Superior temporal gyrus (tissue), 1 donor: Measurements from ENCODE around the gene TBC1D2B.

Experiments used
- DNase-seq: peaks from one replicate; pipeline ENCODE4 v3.0.0-alpha.2; 2016; ENCODE audit errors: extremely low spot score

TBC1D2B gene

DNA sequence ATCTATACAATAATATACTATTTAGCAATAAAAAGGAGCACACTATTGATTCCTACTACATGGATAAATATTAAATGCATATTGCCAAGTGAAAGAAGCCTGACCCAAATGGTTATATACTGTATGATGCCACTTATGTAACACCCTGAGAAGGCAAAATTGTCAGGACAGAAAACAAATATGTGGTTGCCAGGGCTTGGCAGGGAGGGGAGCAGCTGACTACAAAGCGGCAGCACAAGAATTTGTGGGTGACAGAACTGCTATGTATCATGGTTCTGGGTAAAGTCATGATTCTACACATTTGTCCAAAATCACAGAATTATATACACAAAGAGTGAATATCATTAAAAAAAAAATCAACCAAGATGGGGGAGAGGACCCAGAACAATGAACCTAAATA is 22.5 kb downstream of the TBC1D2B start:
- no peak for DNase-seq

DNA sequence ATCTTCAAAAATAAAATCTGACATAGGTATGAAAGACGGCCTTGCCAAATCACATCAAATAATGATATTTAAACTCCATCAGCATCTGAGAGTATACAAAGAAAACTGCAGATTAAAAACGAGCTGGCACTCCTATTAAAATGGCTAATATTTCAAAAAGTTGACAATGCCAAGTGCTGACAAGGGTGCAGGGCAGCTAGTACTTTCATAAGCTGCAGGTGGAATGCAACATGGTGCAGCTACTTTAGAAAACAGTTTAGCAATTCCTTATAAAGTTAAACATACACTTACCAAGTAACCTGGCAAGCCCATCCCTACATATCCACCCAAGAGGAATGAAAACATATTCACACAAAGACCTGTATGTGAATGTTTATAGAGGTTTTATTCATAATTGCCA is 23.0 kb downstream of the TBC1D2B start:
- DNase-seq, result no peak

DNA sequence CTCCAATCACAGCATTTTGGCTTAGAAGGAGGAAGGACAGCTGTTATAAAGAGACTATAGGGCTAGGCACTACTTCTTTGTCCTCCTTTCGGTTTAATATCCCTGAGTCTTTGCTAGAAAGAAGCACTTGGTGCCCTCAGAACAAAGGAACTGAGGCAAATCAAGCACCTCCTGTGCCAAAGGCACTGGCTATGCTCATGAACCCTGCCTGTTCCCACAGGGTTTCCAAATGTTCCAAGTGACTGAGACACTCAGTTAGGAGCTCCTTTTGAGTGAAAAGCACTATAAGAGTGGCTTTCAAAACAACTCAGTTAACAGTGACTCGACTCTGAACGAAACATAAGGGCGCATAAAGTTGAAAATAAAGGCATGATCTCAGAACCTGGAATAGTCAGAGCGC is 25.0 kb downstream of the TBC1D2B start:
- DNase-seq, result peak; percentile 8

DNA sequence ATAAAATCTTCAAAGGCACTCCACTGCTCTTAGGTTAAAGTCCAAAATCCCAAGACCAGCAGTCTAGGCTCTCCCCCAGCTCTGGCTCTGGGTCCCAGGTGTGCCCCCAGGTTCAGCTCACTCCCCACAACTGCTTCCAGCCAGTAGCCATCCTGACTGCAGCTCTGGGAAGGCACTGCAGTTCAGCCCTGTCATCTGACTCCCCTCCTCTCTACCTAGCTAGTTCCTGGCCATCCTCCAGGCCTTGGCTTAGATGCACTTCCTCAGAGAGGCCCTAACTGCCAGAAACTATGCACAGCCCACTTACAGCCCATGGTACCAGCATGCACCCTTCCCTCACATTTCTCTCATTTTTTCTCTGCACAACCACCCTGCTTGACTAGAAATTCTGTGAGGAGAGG is 25.5 kb downstream of the TBC1D2B start:
- DNase-seq, result peak; percentile 8

DNA sequence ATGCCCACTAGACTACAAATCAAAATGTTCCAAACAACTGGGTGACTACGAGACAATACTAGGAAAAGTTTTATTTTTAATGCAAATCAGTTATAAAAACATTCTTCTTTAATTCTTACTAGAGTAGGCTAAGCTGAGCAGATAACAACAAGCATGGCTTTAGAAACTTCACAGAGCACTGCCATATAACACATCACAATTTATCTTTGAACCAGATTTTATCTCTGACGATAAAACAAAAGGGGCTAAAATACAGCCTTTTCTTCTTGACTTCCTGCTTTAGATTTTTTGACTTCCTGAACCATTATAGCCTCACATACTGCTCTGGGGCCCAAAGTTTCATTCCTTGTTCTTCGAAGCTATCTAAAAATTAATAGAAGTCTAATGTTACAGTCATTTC is 25.9 kb downstream of the TBC1D2B start:
- DNase-seq, result peak; percentile 6

DNA sequence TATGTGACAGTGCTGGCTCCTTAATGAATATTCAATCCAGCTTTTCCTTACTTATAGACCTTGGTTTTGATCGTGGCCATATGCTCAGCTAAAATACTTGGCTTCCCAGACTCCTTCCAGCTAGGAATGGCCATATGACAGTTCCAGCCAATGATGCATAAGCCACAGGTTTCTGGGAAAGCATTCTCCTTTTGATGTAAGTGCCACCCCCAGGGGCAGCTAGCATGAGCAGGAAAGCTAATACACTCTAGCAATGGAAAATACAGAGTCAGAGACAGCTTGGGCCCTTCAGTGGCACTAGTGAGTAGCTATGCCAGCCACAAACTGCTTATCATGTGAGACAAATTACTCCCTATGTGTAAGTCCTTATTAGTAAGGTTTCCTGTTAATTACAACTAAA is 26.7 kb downstream of the TBC1D2B start:
- DNase-seq, result no peak

DNA sequence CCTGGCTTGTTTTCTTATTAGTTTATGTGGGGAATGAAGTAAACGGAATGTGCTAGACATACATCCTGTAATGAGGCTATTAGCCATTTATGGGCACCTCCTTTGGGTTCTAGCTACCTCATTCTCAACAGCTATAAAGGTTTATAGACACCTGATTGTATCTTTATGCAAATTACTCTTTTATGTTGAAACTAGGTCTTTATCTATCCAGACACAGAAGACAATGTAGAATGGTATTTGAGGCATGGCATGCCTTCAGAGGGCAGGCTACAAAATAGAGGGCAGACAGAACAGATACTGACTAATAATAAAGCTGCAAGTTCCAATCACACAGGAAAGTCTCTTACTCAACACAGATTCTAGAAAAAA is 27.1 kb downstream of the TBC1D2B start:
- no peak for DNase-seq

DNA sequence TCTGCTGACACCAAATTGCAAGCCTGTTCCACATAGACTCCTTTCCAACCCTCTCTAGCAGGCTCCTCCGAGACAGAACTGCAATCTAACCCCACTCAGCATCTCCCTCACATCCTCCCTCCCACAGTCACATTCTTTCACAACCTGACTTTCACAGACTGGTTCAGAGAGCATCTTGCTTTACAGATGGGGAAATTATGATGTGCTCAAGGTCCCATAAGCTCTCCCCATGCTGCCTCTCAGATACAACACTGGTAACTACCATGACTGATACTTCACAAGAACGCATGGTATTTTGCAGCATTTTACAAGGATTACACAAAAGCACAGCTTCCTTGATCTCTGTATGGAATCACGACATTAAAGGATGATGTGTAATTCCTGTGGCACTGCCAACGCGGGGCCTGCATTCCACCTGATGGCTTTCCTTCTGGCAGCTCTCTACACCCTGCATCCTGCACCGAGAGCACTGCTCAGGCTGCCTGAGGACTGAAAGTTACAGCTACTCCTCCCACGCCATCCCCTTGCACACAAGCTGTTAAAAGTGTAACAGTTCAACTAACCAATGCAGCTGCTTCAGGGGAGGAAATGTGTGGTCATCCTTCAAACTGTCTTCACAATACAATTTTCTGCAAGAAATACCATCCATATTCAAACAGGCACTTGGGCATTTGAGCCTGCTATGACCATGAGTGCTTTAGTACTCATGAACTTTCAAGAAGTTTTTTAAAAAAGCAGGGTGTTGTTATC is 27.6 kb downstream of the TBC1D2B start:
- DNase-seq, result no peak

DNA sequence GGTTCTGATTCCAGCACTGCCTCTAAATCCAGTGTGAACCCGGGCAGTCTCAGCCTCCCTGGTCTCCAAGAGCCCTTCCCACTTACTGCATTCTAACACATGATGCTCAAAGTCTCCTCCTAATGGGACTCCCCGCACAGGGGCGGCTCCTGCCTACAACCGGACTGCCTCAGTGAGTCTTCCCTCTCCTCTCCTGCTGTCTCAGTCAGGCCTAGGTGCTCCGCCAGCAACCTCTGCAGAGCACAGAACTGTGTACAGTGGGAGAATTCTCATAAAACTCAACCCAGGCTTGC is 28.9 kb downstream of the TBC1D2B start:
- DNase-seq, result no peak

DNA sequence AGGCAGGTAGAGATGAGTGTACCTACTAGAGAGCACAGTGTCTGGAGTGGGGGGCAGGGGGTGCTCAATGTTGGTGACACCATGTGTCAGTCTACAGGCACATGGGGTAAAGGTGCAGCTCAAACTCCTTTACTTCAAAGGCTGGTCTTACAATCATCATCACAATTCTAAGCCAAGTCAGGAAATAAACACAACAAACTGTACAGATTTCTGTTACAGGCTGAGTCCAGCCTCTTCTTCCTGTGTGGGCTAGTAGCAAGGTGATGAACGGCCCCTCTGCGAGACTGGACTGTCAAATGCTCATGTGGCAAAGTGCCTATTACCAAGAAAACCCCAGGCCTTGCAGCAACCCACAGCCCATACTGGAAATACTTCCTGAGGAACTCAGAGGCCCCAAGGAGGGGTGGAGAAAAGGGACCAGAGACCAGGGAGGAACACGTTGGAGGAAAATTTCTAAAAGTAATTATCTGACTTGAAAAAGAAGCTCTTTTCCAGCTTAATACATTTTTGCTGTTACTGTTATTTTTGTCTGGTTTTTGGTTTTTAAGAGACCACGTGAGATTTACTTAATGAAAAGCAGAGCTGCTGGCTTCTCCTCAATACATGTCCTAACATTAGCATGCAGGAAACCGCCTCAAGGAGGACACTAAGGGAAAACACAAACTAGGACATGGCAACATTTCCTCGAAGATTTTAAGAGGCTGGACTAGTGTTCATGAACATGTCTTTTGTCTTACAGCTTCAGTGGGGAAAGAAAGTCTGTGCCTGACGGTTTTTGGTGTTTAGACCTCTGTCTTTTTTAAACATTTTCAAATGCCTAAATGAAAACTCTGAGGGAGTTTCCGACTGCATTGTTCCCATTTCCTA is 29.5 kb downstream of the TBC1D2B start:
- DNase-seq, result no peak

DNA sequence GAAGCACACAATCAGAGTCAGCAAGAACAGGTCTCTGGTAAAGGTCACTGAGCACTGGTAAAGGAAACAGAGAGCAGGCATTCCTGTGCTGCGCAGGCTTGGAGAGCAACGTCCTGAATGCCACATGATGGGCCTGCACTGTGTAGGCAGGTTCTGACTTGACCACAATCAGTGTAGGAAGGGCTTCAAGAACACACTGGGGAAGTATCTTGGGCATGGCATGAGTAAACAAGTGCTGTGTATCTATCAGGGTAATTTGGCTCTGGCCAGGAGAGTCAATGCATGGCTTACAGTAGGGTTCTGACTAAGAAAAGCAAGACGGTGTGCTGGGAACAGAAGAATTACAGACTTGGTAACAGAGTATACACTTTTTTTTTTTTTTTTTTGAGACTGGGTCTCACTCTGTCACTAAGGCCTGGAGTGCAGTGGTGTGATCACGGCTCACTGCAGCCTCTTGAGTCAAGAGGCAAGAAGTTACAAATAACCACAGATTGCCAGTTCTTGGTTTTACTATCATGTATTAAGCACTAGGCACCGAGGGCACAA is 30.6 kb downstream of the TBC1D2B start:
- no peak for DNase-seq

DNA sequence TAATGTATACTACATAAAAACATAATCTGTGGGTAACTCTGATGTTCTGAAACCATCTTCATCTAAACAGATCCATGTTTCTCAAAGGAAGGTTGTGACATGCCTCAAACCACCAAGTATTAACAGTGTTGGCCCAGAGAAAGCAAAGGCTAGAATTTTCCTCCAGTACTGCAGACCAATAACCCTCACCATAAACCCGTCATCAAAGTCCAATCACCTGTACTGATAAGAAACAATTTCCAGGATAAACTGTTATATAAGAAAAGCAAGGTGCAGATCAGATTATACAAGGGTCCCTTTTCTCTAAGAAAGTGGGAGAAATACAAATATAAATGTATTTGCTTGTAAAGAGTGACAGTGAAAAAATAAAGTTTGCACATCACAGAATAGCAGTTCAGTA is 32.3 kb downstream of the TBC1D2B start:
- no peak for DNase-seq

DNA sequence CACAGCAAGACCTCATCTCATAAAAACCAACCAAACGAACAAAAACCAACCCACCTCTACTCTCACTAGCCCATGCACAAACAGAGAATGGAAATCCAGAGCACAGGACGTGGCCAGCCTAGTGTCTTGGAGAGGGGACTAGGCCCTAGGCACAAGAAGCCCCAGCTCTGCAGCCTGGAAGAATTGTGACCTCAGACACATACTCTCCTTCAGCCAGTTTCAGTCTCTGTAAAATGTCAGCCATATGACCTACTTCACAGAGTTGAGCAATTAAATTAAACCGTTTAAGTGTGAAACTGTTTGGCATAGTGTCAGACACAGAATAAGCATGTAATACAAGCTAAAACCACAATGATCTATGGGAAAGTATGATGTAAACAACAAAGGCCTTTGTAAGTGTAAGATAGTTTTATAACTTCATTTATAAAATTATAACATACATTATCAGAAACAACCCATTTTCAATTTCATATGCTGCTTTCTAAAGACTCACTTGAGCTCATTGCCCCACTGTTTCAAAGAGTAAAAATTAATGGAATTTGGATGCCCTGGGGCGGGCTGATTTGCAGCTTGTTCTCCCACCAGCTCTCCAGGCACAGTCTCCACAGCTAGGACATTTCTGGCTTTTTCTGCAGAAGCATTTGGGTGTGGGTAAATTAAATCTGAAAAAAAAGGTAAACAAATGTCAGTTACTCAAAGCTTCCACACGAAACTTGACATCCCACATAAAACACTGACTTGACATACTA is 32.9 kb downstream of the TBC1D2B start:
- DNase-seq, result no peak

DNA sequence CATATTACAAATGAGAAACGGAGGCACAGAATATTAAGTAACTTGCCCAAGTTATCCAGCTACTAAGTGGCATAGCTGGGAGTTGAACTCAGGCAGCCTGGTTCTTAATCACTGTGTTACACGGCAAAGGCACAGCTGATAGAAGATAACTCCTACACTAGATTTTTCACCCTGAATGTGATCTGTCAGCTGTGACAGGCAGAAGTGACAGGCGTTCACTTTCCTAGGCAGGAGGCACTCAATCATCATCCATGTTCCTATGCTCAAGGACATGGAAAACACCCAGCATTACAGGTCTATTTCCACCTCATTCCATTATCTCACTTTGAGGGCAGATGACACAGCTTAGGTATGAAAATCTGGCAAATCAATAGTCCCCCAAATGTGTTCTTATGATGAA is 35.6 kb downstream of the TBC1D2B start:
- no peak for DNase-seq

DNA sequence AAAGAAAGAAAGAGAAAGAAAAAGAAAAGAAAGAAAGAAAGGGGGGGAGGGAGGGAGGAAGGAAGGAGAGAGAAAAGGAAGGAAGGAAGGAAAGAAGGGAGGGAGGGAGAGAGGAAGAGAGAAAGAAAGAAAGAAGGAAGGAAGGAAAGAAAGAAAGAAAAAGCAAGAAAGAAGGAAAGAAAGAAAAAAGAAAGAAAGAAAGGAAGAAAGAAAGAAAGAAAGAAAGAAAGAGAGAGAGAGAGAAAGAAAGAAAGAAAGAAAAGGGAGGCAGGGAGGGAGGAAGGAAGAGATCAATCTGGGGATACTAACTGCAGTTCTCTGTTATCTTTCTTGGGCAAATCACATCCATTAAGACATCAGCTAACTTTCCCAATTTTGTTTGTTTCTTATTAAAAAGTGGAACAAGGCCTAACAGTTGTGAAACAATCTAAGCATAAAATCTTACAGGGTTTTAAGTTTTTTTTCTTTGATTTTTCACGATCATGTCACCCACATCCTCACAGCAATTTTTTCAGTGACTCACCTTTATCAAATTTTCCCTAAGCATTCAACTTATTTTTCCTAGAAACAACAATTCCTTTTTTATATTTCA is 36.8 kb downstream of the TBC1D2B start:
- DNase-seq, result no peak

DNA sequence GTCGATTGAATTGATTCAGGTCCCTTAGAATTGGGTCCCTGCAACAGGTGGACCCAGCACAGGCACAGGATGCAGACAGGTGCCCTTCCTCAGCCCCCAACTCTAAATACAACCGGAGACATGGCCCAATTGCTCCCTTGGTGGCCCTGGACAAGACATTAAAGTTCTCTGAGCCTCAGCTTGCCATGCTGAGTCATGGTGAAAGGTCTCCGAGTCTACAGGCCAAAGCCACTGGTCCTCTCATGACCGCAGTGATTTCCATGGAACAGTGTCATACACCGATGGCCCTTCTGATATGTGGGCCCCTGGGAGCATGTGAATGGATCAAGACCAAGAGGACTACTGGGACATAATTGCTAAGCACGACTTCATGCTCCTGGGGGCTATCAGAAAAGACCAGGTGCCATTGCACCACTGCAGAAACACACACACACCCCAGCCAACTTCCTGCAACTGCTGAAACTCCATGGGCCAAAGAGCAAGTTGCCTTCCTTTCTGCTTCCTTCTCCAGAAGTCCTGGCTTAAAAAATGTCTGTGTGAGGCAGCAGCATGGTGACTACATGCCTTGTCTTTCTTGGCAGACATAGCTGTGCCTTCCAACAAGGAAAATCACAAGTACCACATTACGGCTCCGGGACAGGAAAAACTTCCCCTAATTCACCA is 38.8 kb downstream of the TBC1D2B start:
- DNase-seq, result no peak

DNA sequence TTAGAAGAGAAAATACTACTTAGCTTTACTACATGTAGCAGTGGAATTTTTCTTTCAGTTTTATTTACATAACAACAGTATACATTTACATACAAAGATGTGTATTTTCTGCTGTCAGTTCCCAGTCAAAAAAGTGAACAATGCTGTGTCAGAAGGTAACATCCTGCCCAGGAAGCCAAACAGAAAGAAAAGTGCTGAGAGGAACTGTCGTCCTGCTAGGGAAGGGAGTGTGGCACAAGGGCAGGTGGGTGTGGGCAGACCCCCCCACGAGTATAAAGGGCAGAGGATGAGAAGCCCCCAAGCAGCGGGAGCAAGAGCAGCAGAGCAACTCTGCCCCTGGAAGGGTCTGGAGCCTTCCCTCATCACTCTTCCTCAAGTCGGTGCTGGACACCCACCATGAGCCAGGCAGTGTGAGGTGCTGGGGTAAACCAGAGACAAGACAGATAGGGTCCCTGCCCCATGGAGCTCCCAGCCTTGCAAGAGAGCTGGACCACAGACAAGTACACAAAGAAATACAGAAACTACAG is 39.7 kb downstream of the TBC1D2B start:
- DNase-seq, result no peak

DNA sequence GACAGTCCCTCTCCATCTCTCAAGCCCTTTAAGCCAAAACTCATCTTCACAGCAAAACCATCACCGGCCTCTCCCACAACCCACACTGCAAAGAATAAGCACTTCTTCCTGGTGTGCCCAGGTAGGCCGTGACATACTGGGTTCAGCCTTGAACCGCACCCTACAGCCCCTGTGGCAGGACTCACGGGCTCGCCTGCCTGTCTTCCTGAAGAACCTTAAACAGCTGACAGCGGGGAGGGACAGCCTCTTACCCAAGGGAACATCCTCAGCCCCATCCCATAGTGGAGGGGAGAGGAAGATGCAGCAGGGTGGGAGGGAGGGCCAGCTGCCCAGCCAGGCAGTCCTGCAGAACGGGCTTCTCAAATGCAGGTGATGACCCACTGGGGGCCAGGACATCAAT is 40.2 kb downstream of the TBC1D2B start:
- DNase-seq, result no peak

DNA sequence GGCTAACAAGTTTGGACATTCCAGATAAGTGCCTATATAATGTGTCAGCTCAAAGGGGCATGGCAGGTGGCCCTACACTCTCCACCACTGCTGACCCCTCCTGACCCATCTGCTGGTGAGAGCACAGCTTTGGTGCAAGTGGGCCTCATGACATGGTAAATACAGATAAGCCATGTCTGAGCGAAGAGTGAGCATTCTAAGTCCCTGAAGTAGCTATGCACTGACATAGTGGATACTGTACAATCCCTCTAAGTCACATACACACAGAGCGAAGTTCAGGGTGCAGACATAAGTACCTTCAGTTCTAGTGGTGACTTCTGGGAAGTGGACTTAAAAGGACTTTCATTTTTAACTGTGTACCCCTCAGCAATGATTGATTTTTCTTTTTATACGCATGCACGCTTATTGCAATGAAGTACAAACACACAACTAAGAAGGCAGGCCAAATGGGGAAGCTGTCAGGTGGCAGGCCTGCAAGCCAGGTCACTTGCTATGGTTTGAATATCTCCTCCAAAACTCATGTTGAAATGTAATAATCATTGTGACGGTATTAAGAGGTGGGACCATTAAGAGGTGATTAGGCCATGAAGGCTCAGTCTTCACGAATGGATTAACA is 41.5 kb downstream of the TBC1D2B start:
- no peak for DNase-seq

DNA sequence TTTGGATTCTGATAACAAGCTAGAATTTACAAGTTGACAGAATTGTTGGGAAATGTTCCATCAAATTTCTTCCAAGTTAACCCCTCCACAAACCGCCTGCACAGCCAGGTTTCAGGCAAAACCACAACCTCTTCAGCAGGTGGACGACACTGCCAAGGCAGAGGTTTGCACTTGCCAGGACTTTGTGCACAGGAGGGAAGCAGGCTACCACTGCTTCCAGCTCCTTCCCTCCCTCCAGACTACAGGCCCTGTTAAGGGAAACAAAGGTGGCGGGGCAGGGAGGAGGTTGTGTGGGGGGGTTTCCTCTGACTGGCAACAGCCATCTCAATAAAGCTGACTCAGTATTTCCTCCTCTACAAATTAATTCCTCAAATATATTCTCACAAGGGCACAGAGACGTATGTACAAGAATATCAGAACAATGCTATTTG is 42.2 kb downstream of the TBC1D2B start:
- no peak for DNase-seq
